GM23338 (cell line): Measurements from ENCODE around the gene SCAPER. TPM values are rescaled to one million over a fixed set of nuclear protein-coding genes. Genes with fewer than 3 reads are reported as not detected.

ENCODE experiments used
- ATAC-seq: fragments of 200-7000 bp; cut with Tn5 transposase; 3 replicates; pipeline ENCODE4 v1.9.1; 2020
- DNase-seq: peaks from one replicate; pipeline ENCODE4 v3.0.0-alpha.2; 2015; ENCODE audit warnings: low spot score
- H2AFZ ChIP-seq: fragments of 200-600 bp; sonication (generic); 2 replicates; pipeline ENCODE4 v1.8.0; 2016; ENCODE audit warnings: antibody characterized with exemption, mild to moderate bottlenecking, moderate library complexity
- H3F3A ChIP-seq: fragments of 200-600 bp; sonication (generic); replicated peaks from 2 replicates; pipeline ENCODE4 v1.8.0; 2017; ENCODE audit warnings: antibody characterized with exemption, mixed run types, low read depth
- H3K27ac ChIP-seq: fragments of 200-600 bp; sonication (generic); 2 replicates; pipeline ENCODE4 v1.6.1; 2016; ENCODE audit warnings: low read depth
- H3K27me3 ChIP-seq: fragments of 200-600 bp; sonication (generic); 2 replicates; pipeline ENCODE4 v1.8.0; 2016; ENCODE audit warnings: mild to moderate bottlenecking, mixed run types, moderate library complexity; ENCODE audit not compliant: insufficient read depth
- H3K36me3 ChIP-seq: fragments of 200-600 bp; sonication (generic); 2 replicates; pipeline ENCODE4 v1.8.0; 2016; ENCODE audit warnings: mild to moderate bottlenecking; ENCODE audit not compliant: insufficient read depth
- H3K4me1 ChIP-seq: fragments of 200-600 bp; sonication (generic); 2 replicates; pipeline ENCODE4 v1.8.0; 2016; ENCODE audit warnings: mild to moderate bottlenecking, moderate library complexity; ENCODE audit not compliant: insufficient read depth
- H3K4me2 ChIP-seq: fragments of 200-600 bp; sonication (generic); 2 replicates; pipeline ENCODE4 v1.7.1; 2017; ENCODE audit warnings: mixed run types
- H3K4me3 ChIP-seq: fragments of 200-600 bp; sonication (generic); 2 replicates; pipeline ENCODE4 v1.6.1; 2016; ENCODE audit warnings: mixed run types
- H3K79me2 ChIP-seq: fragments of 200-600 bp; sonication (generic); replicated peaks from 2 replicates; pipeline ENCODE4 v1.8.0; 2017; ENCODE audit warnings: mild to moderate bottlenecking; ENCODE audit not compliant: insufficient read depth
- H3K9me2 ChIP-seq: fragments of 200-600 bp; sonication (generic); 2 replicates; pipeline ENCODE4 v1.8.0; 2017; ENCODE audit not compliant: insufficient read depth
- H4K20me1 ChIP-seq: fragments of 200-600 bp; sonication (generic); replicated peaks from 2 replicates; pipeline ENCODE4 v1.8.0; 2017; ENCODE audit warnings: mild to moderate bottlenecking; ENCODE audit not compliant: insufficient read depth
- H3K27ac Mint-ChIP-seq: 2 replicates; pipeline ENCODE4 v1.8.0; 2020; ENCODE audit warnings: inconsistent platforms, mild to moderate bottlenecking, moderate library complexity, mixed read lengths
- H3K27me3 Mint-ChIP-seq: 3 replicates; pipeline ENCODE4 v1.8.0; 2022; ENCODE audit warnings: low read depth, mild to moderate bottlenecking, moderate library complexity, mixed read lengths, inconsistent platforms; ENCODE audit not compliant: insufficient read depth, poor library complexity
- H3K36me3 Mint-ChIP-seq: 3 replicates; pipeline ENCODE4 v1.8.0; 2021; ENCODE audit warnings: low read depth, mild to moderate bottlenecking, inconsistent platforms, moderate library complexity, mixed read lengths
- H3K4me1 Mint-ChIP-seq: 3 replicates; pipeline ENCODE4 v1.8.0; 2020; ENCODE audit warnings: mild to moderate bottlenecking, inconsistent platforms, mixed read lengths
- H3K4me3 Mint-ChIP-seq: 3 replicates; pipeline ENCODE4 v1.8.0; 2021; ENCODE audit warnings: moderate library complexity, mild to moderate bottlenecking, inconsistent platforms, mixed read lengths
- H3K9me3 Mint-ChIP-seq: 3 replicates; pipeline ENCODE4 v1.8.0; 2020; ENCODE audit warnings: moderate library complexity, mild to moderate bottlenecking, inconsistent platforms, mixed read lengths
- CREB1 ChIP-seq: fragments of 250-450 bp; sonication (Bioruptor Pico); IDR thresholded peaks from 2 replicates; pipeline ENCODE4 v1.5.0; 2020; ENCODE audit warnings: low read depth, mild to moderate bottlenecking, moderate library complexity
- CTCF ChIP-seq, 2 experiments: fragments of 200-600 bp in 1 of 2; sonication (generic) in 1 of 2; conservative IDR thresholded peaks; 2 replicates each; pipeline versions ENCODE4 v1.5.1 to v1.6.1; 2016 to 2017; ENCODE audit warnings: antibody characterized with exemption in 2 of 2, low read depth in 2 of 2, mild to moderate bottlenecking in 2 of 2, moderate library complexity in 1 of 2
- ETS1 ChIP-seq: IDR thresholded peaks from 2 replicates; pipeline ENCODE4 v1.6.1; 2016; ENCODE audit warnings: antibody characterized with exemption
- EZH2 ChIP-seq: fragments of 200-600 bp; sonication (generic); IDR thresholded peaks from one replicate; pipeline ENCODE4 v1.8.0; 2017; ENCODE audit warnings: antibody characterized with exemption, mild to moderate bottlenecking, low read depth; ENCODE audit not compliant: unreplicated experiment
- EZH2phosphoT487 ChIP-seq: fragments of 200-600 bp; sonication (generic); IDR thresholded peaks from one replicate; pipeline ENCODE4 v1.8.1; 2018; ENCODE audit warnings: antibody characterized with exemption; ENCODE audit not compliant: unreplicated experiment
- NANOG ChIP-seq: IDR thresholded peaks from 2 replicates; pipeline ENCODE4 v1.6.1; 2016; ENCODE audit warnings: antibody characterized with exemption, borderline replicate concordance
- POLR2AphosphoS5 ChIP-seq: IDR thresholded peaks from 2 replicates; pipeline ENCODE4 v1.6.1; 2016; ENCODE audit warnings: antibody characterized with exemption, low read depth
- REST ChIP-seq: IDR thresholded peaks from one replicate; pipeline ENCODE4 v1.6.1; 2018; ENCODE audit warnings: antibody characterized with exemption; ENCODE audit not compliant: unreplicated experiment
- ZNF114 ChIP-seq: fragments of 250-450 bp; sonication (Bioruptor Pico); IDR thresholded peaks from 2 replicates; pipeline ENCODE4 v1.5.0; 2020; ENCODE audit warnings: mild to moderate bottlenecking, moderate library complexity
- ZNF331 ChIP-seq: fragments of 250-450 bp; sonication (Bioruptor Pico); IDR thresholded peaks from 2 replicates; pipeline ENCODE4 v1.5.0; 2020; ENCODE audit warnings: low read depth, mild to moderate bottlenecking, moderate library complexity
- polyA plus RNA-seq: library from polyadenylated mRNA; unstranded; fragments of >200 nt; fragmentation: Nextera tagmentation; extraction: Ambion mirVana; gene quantifications from 2 replicates; pipeline ENCODE4 v1.2.1, GENCODE V29; 2016
- total RNA-seq: library from RNA; depleted of rRNA; stranded (reverse); fragments of >200 nt; shearing (Covaris generic); gene quantifications from 2 replicates; pipeline ENCODE4 v1.2.3, GENCODE V29; 2014

Gene SCAPER
- total and polyA plus RNA-seq, 2 experiments from 2014 or later: 9.1 to 17.6 TPM

GRCh38 chr15:76839173-76839572, 66.0 kb downstream of the SCAPER start (continued):
- TF ChIP-seq REST (no peak), EZH2 (no peak), CREB1 (no peak), ZNF114 (no peak), CTCF (conservative IDR thresholded peaks at IDR 0.05; ENCODE audit: low read depth in 2 of 2) (no peak), NANOG (no peak), ZNF331 (no peak), POLR2AphosphoS5 (no peak), ETS1 (no peak)

- H3K27me3 Mint-ChIP-seq: no peaks in the 10 kb centered on the region
- TF ChIP-seq EZH2phosphoT487 (no peak), REST (no peak)
Measured at GRCh38 chr15:76837474-76837873, 67.7 kb downstream of the SCAPER start.

More at GRCh38 chr15:76837474-76837873, 67.7 kb downstream of the SCAPER start:
- H3K36me3 Mint-ChIP-seq: no peaks in the 10 kb centered on the region
- no peak overlapping the region for H3K4me3 ChIP-seq
- no peak overlapping the region for H3K27ac ChIP-seq
- no peak overlapping the region for H3K4me2 ChIP-seq
- H3F3A ChIP-seq: no peaks in the 10 kb centered on the region
- H3K27me3 ChIP-seq: no peaks in the 10 kb centered on the region
- no peaks in the 10 kb centered on the region for H4K20me1 ChIP-seq
- H3K9me2 ChIP-seq: no peaks in the 10 kb centered on the region
- DNase-seq (no peak), ATAC-seq (no peak)
- H3K9me3 Mint-ChIP-seq: no peaks in the 10 kb centered on the region
- H3K4me1 Mint-ChIP-seq: no peaks in the 10 kb centered on the region
- no peak overlapping the region for H3K4me3 Mint-ChIP-seq
- no peak overlapping the region for H3K27ac Mint-ChIP-seq
- H3K4me1 ChIP-seq: no peaks in the 10 kb centered on the region
- no peaks in the 10 kb centered on the region for H3K79me2 ChIP-seq
- no peak overlapping the region for H2AFZ ChIP-seq
- H3K36me3 ChIP-seq: no peaks in the 10 kb centered on the region
